HK-2 (cell line): ENCODE data around the gene LNX1.
"Not testable (repeated sequence)": the region's sequence is repeated elsewhere in the genome, so short reads cannot be mapped to it uniquely, and the experiment has no call there.

Experiments
- DNase-seq: peaks from one replicate; pipeline ENCODE4 v3.0.0-alpha.2; 2018; ENCODE audit not compliant: unreplicated experiment

The LNX1 gene

GRCh38 chr4:53463340-53463739 is 127.9 kb downstream of the LNX1 start:
- no peak for DNase-seq

- DNase-seq, result no peak
Observed at GRCh38 chr4:53461244-53461643, 130.0 kb downstream of the LNX1 start.

- no peak for DNase-seq
Observed at GRCh38 chr4:53459548-53459947, 131.7 kb downstream of the LNX1 start.

- DNase-seq, result no peak
Observed at GRCh38 chr4:53456178-53456577, 135.1 kb downstream of the LNX1 start.

GRCh38 chr4:53455766-53456165 is 135.5 kb downstream of the LNX1 start:
- DNase-seq, result no peak

GRCh38 chr4:53453385-53453784 is 137.9 kb downstream of the LNX1 start:
- no peak for DNase-seq

- no peak for DNase-seq
Observed at GRCh38 chr4:53450773-53451172, 140.5 kb downstream of the LNX1 start.

GRCh38 chr4:53444954-53445353 is 146.3 kb downstream of the LNX1 start:
- DNase-seq, result no peak

- no peak for DNase-seq
Observed at GRCh38 chr4:53441564-53441963, 149.7 kb downstream of the LNX1 start.

GRCh38 chr4:53436251-53436650 is 155.0 kb downstream of the LNX1 start:
- DNase-seq, result no peak

GRCh38 chr4:53432528-53433424 is 158.5 kb downstream of the LNX1 start:
- no peak for DNase-seq

GRCh38 chr4:53431052-53431451 is 160.2 kb downstream of the LNX1 start:
- DNase-seq, result no peak

GRCh38 chr4:53427366-53427765 is 163.9 kb downstream of the LNX1 start:
- no peak for DNase-seq

GRCh38 chr4:53424280-53424679 is 167.0 kb downstream of the LNX1 start:
- DNase-seq, result no peak

GRCh38 chr4:53422367-53422766 is 168.9 kb downstream of the LNX1 start:
- DNase-seq, result no peak

GRCh38 chr4:53421791-53422190 is 169.5 kb downstream of the LNX1 start:
- no peak for DNase-seq

- DNase-seq, result no peak
Observed at GRCh38 chr4:53419208-53419607, 172.1 kb downstream of the LNX1 start.

- DNase-seq, result not testable (repeated sequence)
Observed at GRCh38 chr4:53409479-53409878, 181.8 kb downstream of the LNX1 start.
